Endothelial cell (in vitro differentiated cells): ENCODE measurements around the gene PCNX3. TPM values are rescaled to one million over a fixed set of nuclear protein-coding genes. Genes with fewer than 3 reads are reported as not detected.

Source experiments
- DNase-seq: peaks from one replicate; pipeline ENCODE4 v3.0.0; 2021; ENCODE audit warnings: low spot score
- H3K27ac Mint-ChIP-seq: one replicate; pipeline ENCODE4 v1.8.0; 2021; ENCODE audit warnings: mixed read lengths, inconsistent platforms; ENCODE audit not compliant: unreplicated experiment
- H3K27me3 Mint-ChIP-seq: one replicate; pipeline ENCODE4 v1.8.0; 2021; ENCODE audit warnings: mild to moderate bottlenecking, moderate library complexity, mixed read lengths, inconsistent platforms; ENCODE audit not compliant: unreplicated experiment
- H3K36me3 Mint-ChIP-seq: one replicate; pipeline ENCODE4 v1.8.0; 2021; ENCODE audit warnings: mild to moderate bottlenecking, low read depth, mixed read lengths, inconsistent platforms; ENCODE audit not compliant: unreplicated experiment
- H3K4me1 Mint-ChIP-seq: one replicate; pipeline ENCODE4 v1.8.0; 2021; ENCODE audit warnings: mild to moderate bottlenecking, mixed read lengths, inconsistent platforms; ENCODE audit not compliant: unreplicated experiment
- H3K4me3 Mint-ChIP-seq: one replicate; pipeline ENCODE4 v1.8.0; 2021; ENCODE audit warnings: mild to moderate bottlenecking, mixed read lengths, inconsistent platforms; ENCODE audit not compliant: unreplicated experiment
- H3K9me3 Mint-ChIP-seq: one replicate; pipeline ENCODE4 v1.8.0; 2021; ENCODE audit warnings: mixed read lengths, inconsistent platforms; ENCODE audit not compliant: unreplicated experiment
- long read RNA-seq: library from polyadenylated mRNA; unstranded; transcript quantifications from one replicate; pipeline ENCODE4 v2.0.0, GENCODE V29; 2020; ENCODE audit not compliant: unreplicated experiment
- total RNA-seq: library from RNA; stranded (reverse); fragmentation: NEBNext Ultra II Directional; extraction: Animal tissue kit (Norgen Biotek cat#: 25700); gene quantifications from one replicate; pipeline ENCODE4 v1.2.1, GENCODE V29; 2021; ENCODE audit not compliant: unreplicated experiment
- TF ChIP-seq, protein P1 (sequence below): fragments of 200-600 bp; sonication (generic); IDR thresholded peaks from one replicate; pipeline ENCODE4 v1.5.0; 2021; ENCODE audit warnings: antibody characterized with exemption; ENCODE audit not compliant: unreplicated experiment

Gene PCNX3
- 76.1 TPM for total RNA-seq
- long read RNA-seq, partial matches to known transcripts: 3 of 4 reads
- long read RNA-seq, other reads (novel, unspliced or antisense): 1 of 4 reads

DNA sequence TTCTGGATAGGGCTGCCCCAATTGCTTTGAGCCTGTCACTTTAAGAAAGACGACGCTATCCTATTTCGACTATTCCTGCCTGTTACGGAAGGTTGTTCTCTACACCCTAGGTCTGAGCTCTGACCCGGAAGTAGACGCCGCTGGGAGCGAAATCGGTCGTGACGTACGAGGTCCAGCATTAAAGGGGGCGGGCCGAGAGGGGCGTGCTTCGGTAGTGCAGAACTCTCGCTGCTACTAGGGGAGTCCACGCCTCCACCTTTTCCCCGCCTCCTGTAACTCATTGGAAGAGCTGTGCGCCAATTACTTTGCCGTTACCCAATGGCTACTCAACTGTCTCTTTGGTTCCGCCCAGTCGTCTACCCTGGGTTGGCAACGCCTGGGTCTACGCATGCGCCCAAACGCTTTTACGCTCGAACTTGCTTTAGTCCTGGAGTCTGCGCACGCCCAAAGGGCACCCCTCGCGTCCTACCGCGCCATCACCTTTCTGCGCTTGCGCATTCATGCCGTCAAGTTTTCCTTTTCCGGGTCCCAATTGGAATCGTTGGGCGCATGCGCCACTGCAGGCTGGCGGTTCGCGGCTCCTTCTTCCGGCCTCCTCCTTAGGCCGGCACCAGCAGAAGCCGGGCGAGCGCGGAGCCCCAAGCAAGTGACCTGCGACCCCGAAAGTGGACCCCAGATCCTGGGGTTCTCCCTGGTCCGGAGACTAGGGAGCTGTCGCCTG lies at the start of gene PCNX3:
Gene PCNX3 (plus strand): TSS at position 548 of the 721 bp plus-strand sequence. CDS start 536 bp downstream, outside the sequence.
- Mint-ChIP-seq H3K4me3 (peak within 1 kb of the TSS; percentile 98), H3K27me3 (peaks cover 30% of the 10 kb centered on the region), H3K4me1 (peaks cover 26% of the 10 kb centered on the region), H3K9me3 (no peaks in the 10 kb centered on the region), H3K27ac (peak within 1 kb of the TSS; percentile 87), H3K36me3 (peaks cover 34% of the 10 kb centered on the region)
- TF ChIP-seq, protein P1, sequence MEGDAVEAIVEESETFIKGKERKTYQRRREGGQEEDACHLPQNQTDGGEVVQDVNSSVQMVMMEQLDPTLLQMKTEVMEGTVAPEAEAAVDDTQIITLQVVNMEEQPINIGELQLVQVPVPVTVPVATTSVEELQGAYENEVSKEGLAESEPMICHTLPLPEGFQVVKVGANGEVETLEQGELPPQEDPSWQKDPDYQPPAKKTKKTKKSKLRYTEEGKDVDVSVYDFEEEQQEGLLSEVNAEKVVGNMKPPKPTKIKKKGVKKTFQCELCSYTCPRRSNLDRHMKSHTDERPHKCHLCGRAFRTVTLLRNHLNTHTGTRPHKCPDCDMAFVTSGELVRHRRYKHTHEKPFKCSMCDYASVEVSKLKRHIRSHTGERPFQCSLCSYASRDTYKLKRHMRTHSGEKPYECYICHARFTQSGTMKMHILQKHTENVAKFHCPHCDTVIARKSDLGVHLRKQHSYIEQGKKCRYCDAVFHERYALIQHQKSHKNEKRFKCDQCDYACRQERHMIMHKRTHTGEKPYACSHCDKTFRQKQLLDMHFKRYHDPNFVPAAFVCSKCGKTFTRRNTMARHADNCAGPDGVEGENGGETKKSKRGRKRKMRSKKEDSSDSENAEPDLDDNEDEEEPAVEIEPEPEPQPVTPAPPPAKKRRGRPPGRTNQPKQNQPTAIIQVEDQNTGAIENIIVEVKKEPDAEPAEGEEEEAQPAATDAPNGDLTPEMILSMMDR: no peak
- DNase-seq: peak; percentile 99

DNA sequence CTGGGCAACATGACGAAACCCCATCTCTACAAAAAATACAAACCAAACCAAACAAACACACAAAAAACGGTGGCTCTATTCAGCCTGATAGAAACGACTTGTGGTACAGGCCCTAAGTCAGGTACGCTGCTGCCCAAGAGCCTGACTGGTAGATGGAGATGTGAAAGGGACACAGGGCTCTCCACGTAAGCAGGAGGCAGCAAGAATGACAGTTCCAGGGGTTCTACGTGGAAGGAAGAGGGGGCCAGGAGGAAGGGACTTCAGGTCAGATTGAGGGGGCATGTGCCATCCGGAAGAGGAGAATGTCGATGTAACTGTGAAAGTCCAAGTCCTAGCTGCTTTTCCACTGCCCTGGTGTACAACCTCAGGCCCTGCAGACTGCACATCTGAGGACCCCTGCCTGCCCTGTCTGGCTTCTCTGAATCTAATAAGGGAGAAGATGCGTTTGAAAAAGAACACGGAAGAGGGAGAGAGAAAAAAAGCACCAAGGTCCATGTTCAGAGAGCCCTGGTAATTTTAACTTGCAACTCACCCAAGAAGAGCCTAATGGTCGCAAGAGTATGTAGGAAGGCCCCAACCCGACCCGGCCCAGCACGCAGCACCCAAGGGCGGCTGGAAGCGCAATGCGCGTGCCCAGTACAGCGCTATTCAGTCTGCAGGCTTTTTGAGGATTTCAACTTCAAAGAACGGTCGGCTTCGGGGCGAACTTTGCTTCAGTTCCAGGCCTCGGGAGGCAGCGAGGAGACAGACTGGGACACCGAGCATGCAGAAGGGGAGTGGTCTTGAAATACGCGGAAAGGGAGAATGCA lies 46.2 kb upstream of the PCNX3 start:
- DNase-seq: no peak
- Mint-ChIP-seq H3K27ac (peak overlapping the region; percentile 85), H3K9me3 (no peaks in the 10 kb centered on the region), H3K27me3 (peaks cover 23% of the 10 kb centered on the region), H3K4me1 (peaks cover 37% of the 10 kb centered on the region), H3K4me3 (peak overlapping the region; percentile 98), H3K36me3 (no peaks in the 10 kb centered on the region)
- TF ChIP-seq, protein P1: no peak

DNA sequence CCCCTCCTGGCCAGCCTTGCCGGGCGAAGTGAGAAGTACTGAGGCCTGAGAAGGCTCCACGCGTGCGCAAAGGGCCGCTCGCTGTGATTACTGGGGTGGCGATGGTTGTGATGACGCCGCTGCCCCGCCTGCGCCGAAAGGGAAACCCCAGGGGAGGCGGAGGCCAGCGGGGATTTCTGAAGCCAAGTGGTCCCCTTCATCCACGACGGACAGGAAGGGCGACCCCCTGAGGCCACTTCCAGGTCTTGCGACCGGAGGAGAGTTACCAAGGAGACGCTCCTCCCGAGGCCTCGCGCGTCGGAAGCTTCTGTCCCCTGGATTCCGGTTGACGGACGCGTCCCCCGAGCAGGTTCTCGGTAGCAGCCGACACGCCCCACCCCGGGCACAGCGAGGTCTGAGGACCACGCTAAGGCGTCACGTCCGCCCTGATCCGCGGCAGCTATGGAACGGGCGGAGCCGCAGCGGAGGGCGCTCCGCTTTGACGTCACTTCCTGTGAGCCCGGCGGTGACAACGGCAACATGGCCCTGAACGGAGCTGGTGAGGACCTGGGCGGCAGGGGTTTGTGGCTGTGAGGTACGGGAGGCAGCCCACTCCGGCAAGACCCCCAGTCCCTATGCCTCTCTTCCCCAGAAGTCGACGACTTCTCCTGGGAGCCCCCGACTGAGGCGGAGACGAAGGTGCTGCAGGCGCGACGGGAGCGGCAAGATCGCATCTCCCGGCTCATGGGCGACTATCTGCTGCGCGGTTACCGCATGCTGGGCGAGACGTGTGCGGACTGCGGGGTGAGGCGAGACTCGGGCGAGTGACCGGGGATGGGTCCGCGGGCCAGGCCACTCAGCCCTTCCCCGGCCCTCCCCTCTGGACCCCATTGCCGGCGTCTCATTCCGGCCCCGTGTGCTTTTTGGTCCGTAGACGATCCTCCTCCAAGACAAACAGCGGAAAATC lies 45.3 kb upstream of the PCNX3 start, which contains the start of gene ZNRD2:
Gene ZNRD2 (plus strand): TSS at position 505 of the 946 bp plus-strand sequence. CDS start 15 bp downstream, at position 520.
- H3K9me3 Mint-ChIP-seq: no peaks in the 10 kb centered on the region
- H3K4me1 Mint-ChIP-seq: peaks cover 42% of the 10 kb centered on the region
- peak within 1 kb of the TSS; percentile 85 for H3K27ac Mint-ChIP-seq
- H3K27me3 Mint-ChIP-seq: peaks cover 28% of the 10 kb centered on the region
- peak; percentile 96 for DNase-seq
- no peaks in the 10 kb centered on the region for H3K36me3 Mint-ChIP-seq
- peak within 1 kb of the TSS; percentile 98 for H3K4me3 Mint-ChIP-seq
- TF ChIP-seq, protein P1: peak; percentile 61

DNA sequence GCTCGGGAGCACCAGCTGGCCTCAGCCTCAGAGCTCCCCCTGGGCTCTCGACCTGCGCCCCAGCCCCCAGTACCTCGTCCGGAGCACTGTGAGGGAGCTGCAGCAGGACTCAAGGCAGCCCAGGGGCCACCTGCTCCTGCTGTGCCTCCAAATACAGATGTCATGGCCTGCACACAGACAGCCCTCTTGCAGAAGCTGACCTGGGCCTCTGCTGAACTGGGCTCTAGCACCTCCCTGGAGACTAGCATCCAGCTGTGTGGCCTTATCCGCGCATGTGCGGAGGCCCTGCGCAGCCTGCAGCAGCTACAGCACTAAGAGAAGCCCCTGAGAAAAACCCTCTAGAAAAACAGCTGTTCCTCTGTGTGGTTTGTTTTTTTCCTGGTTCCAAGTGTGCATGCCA lies 44.2 kb upstream of the PCNX3 start:
- H3K36me3 Mint-ChIP-seq: no peaks in the 10 kb centered on the region
- DNase-seq: no peak
- H3K4me3 Mint-ChIP-seq: peak overlapping the region; percentile 98
- peaks cover 46% of the 10 kb centered on the region for H3K4me1 Mint-ChIP-seq
- TF ChIP-seq, protein P1: no peak
- peaks cover 29% of the 10 kb centered on the region for H3K27me3 Mint-ChIP-seq
- no peaks in the 10 kb centered on the region for H3K9me3 Mint-ChIP-seq
- H3K27ac Mint-ChIP-seq: no peak overlapping the region
